Mammary epithelial cell (primary cell): ENCODE data around the gene VTN.

Source experiments
- EZH2 ChIP-seq: IDR thresholded peaks from 2 replicates; pipeline ENCODE4 v1.6.1; 2012; ENCODE audit warnings: low read length, inconsistent platforms, borderline replicate concordance
- TF ChIP-seq, protein P1 (sequence below), 2 donors: IDR thresholded peaks in 1 of 2; conservative IDR thresholded peaks in 1 of 2; 2 replicates each; pipeline ENCODE4 v1.5.1; 2011 to 2012; ENCODE audit warnings: inconsistent platforms in 2 of 2, low read length in 2 of 2, mild to moderate bottlenecking in 2 of 2, control low read depth in 1 of 2, low read depth in 1 of 2; ENCODE audit not compliant: insufficient read depth in 1 of 2; ENCODE audit errors: extremely low read depth in 1 of 2

DNA sequence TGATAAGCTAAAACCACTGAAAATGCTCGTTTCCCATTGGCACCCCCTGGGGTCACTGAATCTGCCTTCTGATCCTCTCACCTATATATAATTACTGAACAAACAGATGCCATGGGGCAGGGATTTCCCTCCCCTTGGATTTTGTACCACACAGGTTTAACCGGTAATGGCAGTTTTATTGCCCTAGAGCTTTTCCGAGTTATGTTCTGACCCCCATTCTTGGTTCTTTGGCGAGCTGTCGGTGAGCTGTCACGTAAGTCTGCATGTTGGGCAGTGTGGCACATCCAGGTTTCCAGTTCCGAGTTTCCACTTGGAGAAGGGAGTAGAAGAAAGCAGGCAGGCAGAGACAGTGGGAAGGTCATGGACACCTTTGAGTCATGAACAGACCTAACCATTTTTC, 44.0 kb downstream of the VTN start:
- TF ChIP-seq, protein P1, sequence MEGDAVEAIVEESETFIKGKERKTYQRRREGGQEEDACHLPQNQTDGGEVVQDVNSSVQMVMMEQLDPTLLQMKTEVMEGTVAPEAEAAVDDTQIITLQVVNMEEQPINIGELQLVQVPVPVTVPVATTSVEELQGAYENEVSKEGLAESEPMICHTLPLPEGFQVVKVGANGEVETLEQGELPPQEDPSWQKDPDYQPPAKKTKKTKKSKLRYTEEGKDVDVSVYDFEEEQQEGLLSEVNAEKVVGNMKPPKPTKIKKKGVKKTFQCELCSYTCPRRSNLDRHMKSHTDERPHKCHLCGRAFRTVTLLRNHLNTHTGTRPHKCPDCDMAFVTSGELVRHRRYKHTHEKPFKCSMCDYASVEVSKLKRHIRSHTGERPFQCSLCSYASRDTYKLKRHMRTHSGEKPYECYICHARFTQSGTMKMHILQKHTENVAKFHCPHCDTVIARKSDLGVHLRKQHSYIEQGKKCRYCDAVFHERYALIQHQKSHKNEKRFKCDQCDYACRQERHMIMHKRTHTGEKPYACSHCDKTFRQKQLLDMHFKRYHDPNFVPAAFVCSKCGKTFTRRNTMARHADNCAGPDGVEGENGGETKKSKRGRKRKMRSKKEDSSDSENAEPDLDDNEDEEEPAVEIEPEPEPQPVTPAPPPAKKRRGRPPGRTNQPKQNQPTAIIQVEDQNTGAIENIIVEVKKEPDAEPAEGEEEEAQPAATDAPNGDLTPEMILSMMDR (conservative IDR thresholded peaks at IDR 0.05 in 1 of 2, IDR thresholded peaks at IDR 0.05 in 1 of 2; ENCODE audit: extremely low read depth in 1 of 2, insufficient read depth in 1 of 2, low read depth in 1 of 2, low read length in 2 of 2): no peak
- TF ChIP-seq EZH2: no peak
